ENCODE measurements around the gene ETF1.

ETF1 gene

GRCh38 chr5:138580001-138580400 is 37.0 kb upstream of the ETF1 start:
- DNase-seq (ENCODE audit: low read depth in 2 of 2) = no peak
- no peak for TF ChIP-seq CTCF (IDR thresholded peaks at IDR 0.05; ENCODE audit: low read depth, low read length)

GRCh38 chr5:138579517-138579863 is 36.5 kb upstream of the ETF1 start:
- DNase-seq (ENCODE audit: low read depth in 2 of 2) = no peak

More at GRCh38 chr5:138580001-138580400, 37.0 kb upstream of the ETF1 start:
- no peak overlapping the region for H3K4me3 ChIP-seq (replicated peaks in 1 of 2; ENCODE audit: low read depth in 2 of 2, low read length in 2 of 2)

GRCh38 chr5:138577452-138577851 is 34.4 kb upstream of the ETF1 start:
- H3K4me3 ChIP-seq (replicated peaks in 1 of 2; ENCODE audit: low read depth in 2 of 2, low read length in 2 of 2) = no peak overlapping the region
- TF ChIP-seq CTCF (IDR thresholded peaks at IDR 0.05; ENCODE audit: low read depth, low read length) = no peak
- DNase-seq (ENCODE audit: low read depth in 2 of 2) = no peak

More at GRCh38 chr5:138579517-138579863, 36.5 kb upstream of the ETF1 start:
- no peak for TF ChIP-seq CTCF (IDR thresholded peaks at IDR 0.05; ENCODE audit: low read depth, low read length)
- no peak overlapping the region for H3K4me3 ChIP-seq (replicated peaks in 1 of 2; ENCODE audit: low read depth in 2 of 2, low read length in 2 of 2)

GRCh38 chr5:138575194-138576015 is 32.4 kb upstream of the ETF1 start, which contains the start of gene HSPA9:
Gene HSPA9 (minus strand): TSS chr5:138575401. CDS start chr5:138575318, 83 bp downstream.
- peak within 1 kb of the TSS; percentile 71 to 98 for H3K4me3 ChIP-seq (replicated peaks in 1 of 2; ENCODE audit: low read depth in 2 of 2, low read length in 2 of 2)
- peak; percentile 100 for DNase-seq (ENCODE audit: low read depth in 2 of 2)
- TF ChIP-seq CTCF (IDR thresholded peaks at IDR 0.05; ENCODE audit: low read depth, low read length) = no peak

- no peak for TF ChIP-seq CTCF (IDR thresholded peaks at IDR 0.05; ENCODE audit: low read depth, low read length)
- DNase-seq (ENCODE audit: low read depth in 2 of 2) = no peak
- H3K4me3 ChIP-seq (replicated peaks in 1 of 2; ENCODE audit: low read depth in 2 of 2, low read length in 2 of 2) = peak overlapping the region; percentile 71 to 98
These were observed 31.7 kb upstream of the ETF1 start for GRCh38 chr5:138574744-138575193.

GRCh38 chr5:138573949-138574670 is 31.1 kb upstream of the ETF1 start:
- DNase-seq (ENCODE audit: low read depth in 2 of 2) = peak in 1 of 2 donors; percentile 45
- peak overlapping the region; percentile 71 to 98 for H3K4me3 ChIP-seq (replicated peaks in 1 of 2; ENCODE audit: low read depth in 2 of 2, low read length in 2 of 2)
- TF ChIP-seq CTCF (IDR thresholded peaks at IDR 0.05; ENCODE audit: low read depth, low read length) = no peak
